ENCODE data around the gene YIPF6. TPM values are rescaled to one million over a fixed set of nuclear protein-coding genes. Genes with fewer than 3 reads are reported as not detected.
"Not testable (repeated sequence)": the region's sequence is repeated elsewhere in the genome, so short reads cannot be mapped to it uniquely, and the experiment has no call there.

YIPF6 gene
- total RNA-seq, 4 donors from 2014 or later = 12.6 to 33.2 (median 24.9) TPM

GRCh38 chrX:68536884-68537283, 38.0 kb downstream of the YIPF6 start:
- intact Hi-C loops (cut with DNase I; ENCODE audit: low total_unique reads) = no loop called here
- WGBS, 2 donors = 80 to 84% methylated on average over 2 of the region's 2 CpGs
- H3K4me3 ChIP-seq (ENCODE audit: low read depth, poor library complexity, severe bottlenecking) = no peak overlapping the region
- TF ChIP-seq POLR2A (IDR thresholded peaks at IDR 0.05) (no peak), CTCF (IDR thresholded peaks at IDR 0.05) (no peak)
- DNase-seq (ENCODE audit: low spot score in 2 of 2) = no peak

- WGBS, 2 donors = 71 to 80% methylated on average over 3 of the region's 3 CpGs
Observed at GRCh38 chrX:68550193-68550592, 51.3 kb downstream of the YIPF6 start.

GRCh38 chrX:68556036-68556435, 57.2 kb downstream of the YIPF6 start:
- no peak for DNase-seq (ENCODE audit: low spot score in 2 of 2)
- H3K4me3 ChIP-seq (ENCODE audit: low read depth, poor library complexity, severe bottlenecking) = no peak overlapping the region
- 66 to 78% methylated on average over 4 of the region's 4 CpGs for WGBS, 2 donors
- TF ChIP-seq POLR2A (IDR thresholded peaks at IDR 0.05) = no peak
- no peak for TF ChIP-seq CTCF (IDR thresholded peaks at IDR 0.05)
- intact Hi-C loops (cut with DNase I; ENCODE audit: low total_unique reads) = no loop called here

More at GRCh38 chrX:68550193-68550592, 51.3 kb downstream of the YIPF6 start:
- TF ChIP-seq CTCF (IDR thresholded peaks at IDR 0.05) (no peak), POLR2A (IDR thresholded peaks at IDR 0.05) (no peak)
- DNase-seq (ENCODE audit: low spot score in 2 of 2) = no peak
- no peak overlapping the region for H3K4me3 ChIP-seq (ENCODE audit: low read depth, poor library complexity, severe bottlenecking)
- intact Hi-C loops (cut with DNase I; ENCODE audit: low total_unique reads) = no loop called here

- H3K4me3 ChIP-seq (ENCODE audit: low read depth, poor library complexity, severe bottlenecking); intact Hi-C loops (cut with DNase I; ENCODE audit: low total_unique reads); DNase-seq (ENCODE audit: low spot score in 2 of 2): not testable (repeated sequence)
- WGBS, 2 donors = 90 to 97% methylated on average over 8 of the region's 8 CpGs
Observed at GRCh38 chrX:68557126-68557525, 58.3 kb downstream of the YIPF6 start.

GRCh38 chrX:68559905-68560304, 61.1 kb downstream of the YIPF6 start:
- DNase-seq (ENCODE audit: low spot score in 2 of 2); H3K4me3 ChIP-seq (ENCODE audit: low read depth, poor library complexity, severe bottlenecking); intact Hi-C loops (cut with DNase I; ENCODE audit: low total_unique reads): not testable (repeated sequence)
- 88 to 98% methylated on average over 4 of the region's 4 CpGs for WGBS, 2 donors

GRCh38 chrX:68568136-68568535, 69.3 kb downstream of the YIPF6 start:
- DNase-seq (ENCODE audit: low spot score in 2 of 2) = no peak
- no peak for TF ChIP-seq CTCF (IDR thresholded peaks at IDR 0.05)

GRCh38 chrX:68570598-68570997, 71.7 kb downstream of the YIPF6 start:
- no peak overlapping the region for H3K4me3 ChIP-seq (ENCODE audit: low read depth, poor library complexity, severe bottlenecking)
- TF ChIP-seq CTCF (IDR thresholded peaks at IDR 0.05) (no peak), POLR2A (IDR thresholded peaks at IDR 0.05) (no peak)
- 63 to 82% methylated on average over 4 of the region's 4 CpGs for WGBS, 2 donors
- DNase-seq (ENCODE audit: low spot score in 2 of 2) = no peak
- intact Hi-C loops (cut with DNase I; ENCODE audit: low total_unique reads) = no loop called here

More at GRCh38 chrX:68568136-68568535, 69.3 kb downstream of the YIPF6 start:
- H3K4me3 ChIP-seq (ENCODE audit: low read depth, poor library complexity, severe bottlenecking) = no peak overlapping the region
- intact Hi-C loops (cut with DNase I; ENCODE audit: low total_unique reads) = no loop called here
- WGBS, 2 donors = 68 to 97% methylated on average over 2 of the region's 2 CpGs
